AG04450 (cell line): ENCODE results near the gene DHRS12. TPM values are rescaled to one million over a fixed set of nuclear protein-coding genes. Genes with fewer than 3 reads are reported as not detected.
"Not testable (repeated sequence)": the region's sequence is repeated elsewhere in the genome, so short reads cannot be mapped to it uniquely, and the experiment has no call there.

Source experiments
- CTCF ChIA-PET: fragments of 300-600, 350-600 bp; formaldehyde crosslinking; extraction: SDS; loops from one replicate; lab custom pipeline; 2022; ENCODE audit warnings: antibody characterized with exemption, inconsistent platforms; lab: Charles Lee
- POLR2A ChIA-PET: fragments of 350-600 bp; formaldehyde crosslinking; extraction: SDS; loops from one replicate; lab custom pipeline; 2021; ENCODE audit warnings: antibody characterized with exemption, inconsistent platforms; lab: Yijun Ruan, JAX
- DNase-seq: peaks from one replicate; pipeline ENCODE4 v3.0.0-alpha.2; 2011; ENCODE audit warnings: low read depth, low spot score
- H3K27ac ChIP-seq: one replicate; pipeline ENCODE4 v1.5.1; 2012; ENCODE audit warnings: low read depth, low read length, control low read depth
- H3K27me3 ChIP-seq: one replicate; pipeline ENCODE4 v1.6.0; 2012; ENCODE audit warnings: low read length; ENCODE audit not compliant: control insufficient read depth, insufficient read depth
- H3K4me3 ChIP-seq: 2 replicates; pipeline ENCODE4 v1.5.1; 2011; ENCODE audit warnings: mild to moderate bottlenecking, low read depth, low read length, control low read depth
- H3K9me3 ChIP-seq: 2 replicates; pipeline ENCODE4 v1.5.1; 2012; ENCODE audit warnings: low read length; ENCODE audit not compliant: control insufficient read depth, insufficient read depth
- polyA plus RNA-seq: library from polyadenylated mRNA; depleted of rRNA; stranded (reverse); fragments of >200 nt; gene quantifications from 2 replicates; pipeline ENCODE4 v1.2.3, GENCODE V29; 2011
- TF ChIP-seq, protein P1 (sequence below): IDR thresholded peaks from 2 replicates; pipeline ENCODE4 v1.5.1; 2011; ENCODE audit warnings: low read depth, low read length, control low read depth, inconsistent platforms

Gene DHRS12
- polyA plus RNA-seq, 1 experiment: 3.7 TPM

DNA sequence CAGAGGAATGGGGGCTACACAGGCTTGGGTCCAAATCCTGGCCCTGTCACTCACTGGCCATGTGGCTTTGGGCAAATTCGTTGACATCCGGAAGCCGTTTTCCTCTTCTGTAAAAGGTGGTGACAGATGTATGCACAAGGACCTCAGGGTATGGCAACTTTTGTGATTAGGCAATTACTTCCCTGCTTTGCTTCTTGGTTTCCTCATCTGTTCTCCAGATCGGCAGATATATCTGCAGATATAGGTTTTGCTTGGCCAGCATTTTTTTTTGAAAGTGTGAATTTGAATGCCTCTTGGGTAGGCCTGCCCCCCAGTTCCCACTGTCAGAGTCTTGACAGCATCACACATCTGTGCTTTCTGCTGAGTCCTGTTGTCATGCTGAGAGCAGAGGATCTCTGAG is 23.3 kb upstream of the DHRS12 start:
- Histone ChIP-seq H3K27me3 (peaks cover 38% of the 10 kb centered on the region), H3K27ac (no peak overlapping the region), H3K4me3 (no peak overlapping the region), H3K9me3 (no peaks in the 10 kb centered on the region)
- TF ChIP-seq, protein P1, sequence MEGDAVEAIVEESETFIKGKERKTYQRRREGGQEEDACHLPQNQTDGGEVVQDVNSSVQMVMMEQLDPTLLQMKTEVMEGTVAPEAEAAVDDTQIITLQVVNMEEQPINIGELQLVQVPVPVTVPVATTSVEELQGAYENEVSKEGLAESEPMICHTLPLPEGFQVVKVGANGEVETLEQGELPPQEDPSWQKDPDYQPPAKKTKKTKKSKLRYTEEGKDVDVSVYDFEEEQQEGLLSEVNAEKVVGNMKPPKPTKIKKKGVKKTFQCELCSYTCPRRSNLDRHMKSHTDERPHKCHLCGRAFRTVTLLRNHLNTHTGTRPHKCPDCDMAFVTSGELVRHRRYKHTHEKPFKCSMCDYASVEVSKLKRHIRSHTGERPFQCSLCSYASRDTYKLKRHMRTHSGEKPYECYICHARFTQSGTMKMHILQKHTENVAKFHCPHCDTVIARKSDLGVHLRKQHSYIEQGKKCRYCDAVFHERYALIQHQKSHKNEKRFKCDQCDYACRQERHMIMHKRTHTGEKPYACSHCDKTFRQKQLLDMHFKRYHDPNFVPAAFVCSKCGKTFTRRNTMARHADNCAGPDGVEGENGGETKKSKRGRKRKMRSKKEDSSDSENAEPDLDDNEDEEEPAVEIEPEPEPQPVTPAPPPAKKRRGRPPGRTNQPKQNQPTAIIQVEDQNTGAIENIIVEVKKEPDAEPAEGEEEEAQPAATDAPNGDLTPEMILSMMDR: no peak
- ChIA-PET POLR2A (no interaction called here), CTCF (interaction anchor here (0.5 to 3.2 kb wide), 2 partner anchors 12 to 171 kb away, joined by 3 to 13 read pairs; no protein-coding TSS in a partner anchor)
- no peak for DNase-seq

DNA sequence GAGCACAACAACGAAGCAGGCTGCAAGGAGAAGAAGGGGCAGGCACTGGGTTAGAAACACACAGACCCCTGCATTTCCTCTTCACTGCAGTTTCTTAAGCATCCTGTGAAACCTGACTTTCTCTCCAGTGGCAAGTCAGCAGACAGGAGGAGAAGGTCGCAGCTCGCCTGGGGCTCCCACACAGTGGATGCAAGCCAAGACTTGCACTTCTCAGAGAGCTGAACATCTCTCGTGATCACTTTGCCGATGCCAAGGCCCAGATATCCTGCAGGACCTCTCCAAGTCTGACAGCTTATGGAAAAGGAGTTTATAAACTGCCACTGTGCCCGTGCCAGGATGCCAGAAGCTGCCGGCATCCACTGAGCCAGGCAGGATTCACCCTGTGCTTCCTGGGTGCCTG is 22.6 kb upstream of the DHRS12 start:
- TF ChIP-seq, protein P1: no peak

DNA sequence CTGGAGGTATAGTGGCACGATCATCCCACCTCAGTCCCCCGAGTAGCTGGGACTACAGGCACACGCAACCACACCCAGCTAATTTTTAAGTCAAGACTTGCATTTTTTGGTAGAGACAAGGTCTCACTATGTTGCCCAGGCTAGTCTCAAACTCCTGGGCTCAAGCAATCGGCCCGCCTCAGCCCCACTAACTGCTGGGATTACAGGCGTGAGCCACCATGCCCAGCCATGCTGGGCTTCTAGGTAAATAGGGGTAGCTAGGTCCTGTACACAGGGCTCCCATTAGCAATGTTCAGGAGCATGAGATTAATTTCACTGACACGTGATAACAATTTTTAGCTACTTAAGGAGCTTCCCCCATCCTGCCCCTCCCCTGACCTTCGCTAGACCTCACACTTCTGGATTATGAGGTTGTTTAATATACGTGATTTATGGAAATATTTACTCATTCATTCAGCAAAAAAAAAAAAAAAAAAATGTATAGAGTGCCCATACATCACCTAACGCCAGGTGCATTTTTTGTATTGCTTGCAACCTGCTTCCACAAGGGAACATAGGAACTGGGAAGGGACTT is 21.8 kb upstream of the DHRS12 start:
- TF ChIP-seq, protein P1: no peak

More for the DNA sequence above, 22.6 kb upstream of the DHRS12 start:
- Histone ChIP-seq H3K9me3 (no peaks in the 10 kb centered on the region), H3K27ac (no peak overlapping the region), H3K4me3 (no peak overlapping the region), H3K27me3 (peaks cover 40% of the 10 kb centered on the region)
- no peak for DNase-seq
- ChIA-PET POLR2A (no interaction called here), CTCF (interaction anchor here (1.3 to 1.8 kb wide), 2 partner anchors 12 to 18 kb away, joined by 4 to 10 read pairs; partner anchors contain the start of gene TMEM272)

DNA sequence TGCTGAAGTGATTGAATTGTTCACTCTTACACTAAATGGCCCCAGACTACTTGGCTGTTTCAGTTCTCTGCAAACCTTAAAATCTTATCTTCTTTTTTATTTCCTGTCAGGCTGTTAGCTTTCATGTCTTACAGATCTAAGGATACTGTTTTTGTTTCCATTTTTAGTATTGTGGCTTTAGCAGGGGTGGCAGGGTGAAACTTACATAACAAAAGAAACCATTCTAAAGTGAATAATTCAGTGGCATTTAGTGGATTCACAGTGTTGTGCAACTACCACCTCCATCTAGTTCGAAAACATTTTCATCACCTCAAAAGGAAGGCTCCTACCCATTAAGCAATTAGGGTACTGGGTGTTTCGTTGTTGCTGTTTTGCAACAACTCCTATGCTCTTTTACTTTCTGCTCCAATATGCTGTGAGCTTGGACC is 21.2 kb upstream of the DHRS12 start:
- POLR2A ChIA-PET: interaction anchor here (0.6 kb wide), 1 partner anchor 180 kb away, joined by 3 read pairs; no protein-coding TSS in a partner anchor
- DNase-seq: no peak

More for the DNA sequence above, 21.8 kb upstream of the DHRS12 start:
- CTCF ChIA-PET: interaction anchor here (0.6 to 1.8 kb wide), 6 partner anchors 11 to 677 kb away, joined by 3 to 10 read pairs (median 4); partner anchors contain the start of gene TMEM272
- Histone ChIP-seq H3K4me3 (no peak overlapping the region), H3K27ac (no peak overlapping the region), H3K9me3 (no peaks in the 10 kb centered on the region), H3K27me3 (peaks cover 37% of the 10 kb centered on the region)
- POLR2A ChIA-PET: no interaction called here
- DNase-seq: no peak

DNA sequence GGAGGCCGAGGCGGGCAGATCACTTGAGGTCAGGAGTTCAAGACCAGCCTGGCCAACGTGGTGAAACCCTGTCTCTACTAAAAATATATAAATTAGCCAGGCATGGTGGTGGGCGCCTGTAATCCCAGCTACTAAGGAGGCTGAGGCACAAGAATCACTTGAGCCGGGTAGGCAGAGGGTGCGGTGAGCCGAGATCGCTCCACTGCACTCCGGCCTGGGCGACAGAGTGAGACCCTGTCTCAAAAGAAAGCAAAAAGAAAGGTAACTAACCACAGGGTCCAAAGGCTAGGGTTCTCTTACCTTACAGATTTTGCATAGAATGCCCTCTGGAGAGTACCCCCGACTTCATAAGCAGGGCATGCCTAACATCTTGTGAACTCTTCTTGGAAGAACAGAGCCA is 20.7 kb upstream of the DHRS12 start:
- H3K4me3 ChIP-seq: not testable (repeated sequence)

More for the DNA sequence above, 21.2 kb upstream of the DHRS12 start:
- Histone ChIP-seq H3K27me3 (peaks cover 41% of the 10 kb centered on the region), H3K27ac (no peak overlapping the region), H3K4me3 (no peak overlapping the region), H3K9me3 (no peaks in the 10 kb centered on the region)
- CTCF ChIA-PET: interaction anchor here (0.6 to 1.8 kb wide), 3 partner anchors 10 to 676 kb away, joined by 3 to 10 read pairs (median 3); no protein-coding TSS in a partner anchor
- TF ChIP-seq, protein P1: no peak

More for the DNA sequence above, 20.7 kb upstream of the DHRS12 start:
- H3K27ac ChIP-seq, DNase-seq, H3K9me3 ChIP-seq: not testable (repeated sequence)
- H3K27me3 ChIP-seq: peaks cover 45% of the 10 kb centered on the region
- ChIA-PET CTCF (interaction anchor here (1.4 to 1.8 kb wide), 2 partner anchors 10 to 303 kb away, joined by 3 to 10 read pairs; no protein-coding TSS in a partner anchor), POLR2A (interaction anchor here (0.6 kb wide), 1 partner anchor 180 kb away, joined by 3 read pairs; no protein-coding TSS in a partner anchor)
